Hepatocyte (in vitro differentiated cells): ENCODE measurements around the gene MAGI2.

Experiments
- EZH2 ChIP-seq: fragments of 200-600 bp; sonication (generic); IDR thresholded peaks from 2 replicates; pipeline ENCODE4 v1.6.1; 2016; ENCODE audit warnings: antibody characterized with exemption, mild to moderate bottlenecking, borderline replicate concordance
- EZH2phosphoT487 ChIP-seq: fragments of 200-600 bp; sonication (generic); IDR thresholded peaks from one replicate; pipeline ENCODE4 v1.6.1; 2018; ENCODE audit warnings: antibody characterized with exemption, mild to moderate bottlenecking, low read depth, moderate library complexity; ENCODE audit not compliant: unreplicated experiment, severe bottlenecking
- TF ChIP-seq, protein P1 (sequence below): fragments of 200-600 bp; sonication (generic); IDR thresholded peaks from 2 replicates; pipeline ENCODE4 v1.5.1; 2016; ENCODE audit warnings: antibody characterized with exemption, mild to moderate bottlenecking; ENCODE audit not compliant: poor library complexity

DNA sequence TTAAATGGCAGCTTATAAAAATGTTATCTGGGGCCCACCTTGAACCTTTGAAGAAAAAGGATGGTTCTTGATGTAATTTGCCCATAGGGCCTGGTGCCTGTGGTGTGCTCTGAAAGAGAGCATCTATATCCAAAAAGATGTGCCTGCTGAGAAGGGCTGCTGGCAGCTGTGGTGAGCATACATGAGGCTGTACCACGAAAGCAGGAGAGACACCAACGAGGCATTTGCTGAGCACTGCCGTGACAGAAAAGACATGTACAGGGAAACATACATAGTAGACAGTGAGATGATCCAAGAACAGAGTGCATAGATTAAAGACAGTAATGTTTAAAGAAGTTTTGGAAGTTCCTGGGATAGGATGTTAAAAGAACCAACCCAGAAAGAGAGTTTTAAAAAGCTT is 990.4 kb downstream of the MAGI2 start:
- TF ChIP-seq, protein P1, sequence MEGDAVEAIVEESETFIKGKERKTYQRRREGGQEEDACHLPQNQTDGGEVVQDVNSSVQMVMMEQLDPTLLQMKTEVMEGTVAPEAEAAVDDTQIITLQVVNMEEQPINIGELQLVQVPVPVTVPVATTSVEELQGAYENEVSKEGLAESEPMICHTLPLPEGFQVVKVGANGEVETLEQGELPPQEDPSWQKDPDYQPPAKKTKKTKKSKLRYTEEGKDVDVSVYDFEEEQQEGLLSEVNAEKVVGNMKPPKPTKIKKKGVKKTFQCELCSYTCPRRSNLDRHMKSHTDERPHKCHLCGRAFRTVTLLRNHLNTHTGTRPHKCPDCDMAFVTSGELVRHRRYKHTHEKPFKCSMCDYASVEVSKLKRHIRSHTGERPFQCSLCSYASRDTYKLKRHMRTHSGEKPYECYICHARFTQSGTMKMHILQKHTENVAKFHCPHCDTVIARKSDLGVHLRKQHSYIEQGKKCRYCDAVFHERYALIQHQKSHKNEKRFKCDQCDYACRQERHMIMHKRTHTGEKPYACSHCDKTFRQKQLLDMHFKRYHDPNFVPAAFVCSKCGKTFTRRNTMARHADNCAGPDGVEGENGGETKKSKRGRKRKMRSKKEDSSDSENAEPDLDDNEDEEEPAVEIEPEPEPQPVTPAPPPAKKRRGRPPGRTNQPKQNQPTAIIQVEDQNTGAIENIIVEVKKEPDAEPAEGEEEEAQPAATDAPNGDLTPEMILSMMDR, result no peak
- TF ChIP-seq EZH2 (no peak), EZH2phosphoT487 (no peak)
